Neural cell (in vitro differentiated cells): ENCODE measurements around the gene SKOR1. TPM values are rescaled to one million over a fixed set of nuclear protein-coding genes. Genes with fewer than 3 reads are reported as not detected.

ENCODE experiments used
- H2AFZ ChIP-seq: fragments of 200-600, 300-800 bp; sonication (generic), shearing (Covaris generic); 2 replicates; pipeline ENCODE4 v1.6.0; 2014; ENCODE audit warnings: low read depth, mild to moderate bottlenecking, antibody characterized with exemption, low read length, moderate library complexity
- H3F3A ChIP-seq: fragments of 200-600 bp; shearing (Covaris generic); 2 replicates; pipeline ENCODE4 v1.6.1; 2016; ENCODE audit warnings: mild to moderate bottlenecking, moderate library complexity, mixed read lengths, antibody characterized with exemption, low read length; ENCODE audit not compliant: insufficient read depth, poor library complexity, severe bottlenecking
- H3K27ac ChIP-seq: fragments of 200-600, 300-800 bp; sonication (generic), shearing (Covaris generic); 2 replicates; pipeline ENCODE4 v1.5.1; 2014; ENCODE audit warnings: mild to moderate bottlenecking, low read length, moderate library complexity
- H3K27me3 ChIP-seq: fragments of 300-800, 200-600 bp; sonication (generic), shearing (Covaris generic); 2 replicates; pipeline ENCODE4 v1.6.0; 2014; ENCODE audit warnings: mild to moderate bottlenecking, low read depth, low read length, moderate library complexity; ENCODE audit not compliant: insufficient read depth
- H3K36me3 ChIP-seq: fragments of 300-800, 200-600 bp; sonication (generic), shearing (Covaris generic); 2 replicates; pipeline ENCODE4 v1.5.1; 2014; ENCODE audit warnings: mild to moderate bottlenecking, antibody characterized with exemption, low read length, moderate library complexity; ENCODE audit not compliant: insufficient read depth
- H3K4me2 ChIP-seq: fragments of 300-800, 200-600 bp; sonication (generic), shearing (Covaris generic); 2 replicates; pipeline ENCODE4 v1.6.0; 2014; ENCODE audit warnings: mild to moderate bottlenecking, low read length
- H3K4me3 ChIP-seq: fragments of 300-800, 200-600 bp; sonication (generic), shearing (Covaris generic); 2 replicates; pipeline ENCODE4 v1.5.1; 2014; ENCODE audit warnings: mild to moderate bottlenecking, low read length, moderate library complexity
- H3K79me2 ChIP-seq: fragments of 200-600 bp; shearing (Covaris generic); replicated peaks from 2 replicates; pipeline ENCODE4 v1.6.0; 2014; ENCODE audit warnings: mild to moderate bottlenecking, low read length, moderate library complexity; ENCODE audit not compliant: insufficient read depth
- H3K9ac ChIP-seq: fragments of 300-800, 200-600 bp; sonication (generic), shearing (Covaris generic); 2 replicates; pipeline ENCODE4 v1.6.1; 2016; ENCODE audit warnings: mild to moderate bottlenecking, low read length, mixed read lengths
- H3K9me2 ChIP-seq: fragments of 200-600 bp; shearing (Covaris generic); 2 replicates; pipeline ENCODE4 v1.6.1; 2016; ENCODE audit warnings: mild to moderate bottlenecking, low read length, mixed read lengths; ENCODE audit not compliant: insufficient read depth
- H3K9me3 ChIP-seq: fragments of 200-600, 300-800 bp; sonication (generic), shearing (Covaris generic); 2 replicates; pipeline ENCODE4 v1.6.1; 2016; ENCODE audit warnings: mild to moderate bottlenecking, mixed run types, low read length, moderate library complexity, mixed read lengths
- H4K20me1 ChIP-seq: fragments of 200-600 bp; shearing (Covaris generic); 2 replicates; pipeline ENCODE4 v1.6.1; 2016; ENCODE audit warnings: mild to moderate bottlenecking, mixed run types; ENCODE audit not compliant: insufficient read depth
- EZH2 ChIP-seq: fragments of 200-600, 300-800 bp; shearing (Covaris generic), sonication (generic); IDR thresholded peaks from 2 replicates; pipeline ENCODE4 v1.6.1; 2014; ENCODE audit warnings: antibody characterized with exemption, low read length, borderline replicate concordance, mild to moderate bottlenecking; ENCODE audit not compliant: insufficient read depth, poor library complexity, severe bottlenecking
- POLR2AphosphoS5 ChIP-seq: IDR thresholded peaks from 2 replicates; pipeline ENCODE4 v1.6.1; 2012
- RAD21 ChIP-seq: fragments of 450-650 bp; conservative IDR thresholded peaks from 2 replicates; pipeline ENCODE4 v1.6.1; 2014; ENCODE audit warnings: antibody characterized with exemption, mild to moderate bottlenecking, moderate library complexity
- SMC3 ChIP-seq: fragments of 450-650 bp; conservative IDR thresholded peaks from 2 replicates; pipeline ENCODE4 v1.6.1; 2014; ENCODE audit warnings: antibody characterized with exemption, mild to moderate bottlenecking, moderate library complexity; ENCODE audit not compliant: poor library complexity
- TAF1 ChIP-seq: IDR thresholded peaks from 2 replicates; pipeline ENCODE4 v1.6.1; 2012; ENCODE audit warnings: low read depth
- polyA plus RNA-seq: library from polyadenylated mRNA; depleted of rRNA; stranded (reverse); fragments of >200 nt; gene quantifications from 2 replicates; pipeline ENCODE4 v1.2.3, GENCODE V29; 2014
- TF ChIP-seq, protein P1 (sequence below): fragments of 450-650 bp; IDR thresholded peaks from 2 replicates; pipeline ENCODE4 v1.5.1; 2014; ENCODE audit warnings: antibody characterized with exemption, mild to moderate bottlenecking, moderate library complexity; ENCODE audit not compliant: poor library complexity, severe bottlenecking

Gene SKOR1
- polyA plus RNA-seq, 1 donor from 2014 or later = 0.81 TPM

DNA sequence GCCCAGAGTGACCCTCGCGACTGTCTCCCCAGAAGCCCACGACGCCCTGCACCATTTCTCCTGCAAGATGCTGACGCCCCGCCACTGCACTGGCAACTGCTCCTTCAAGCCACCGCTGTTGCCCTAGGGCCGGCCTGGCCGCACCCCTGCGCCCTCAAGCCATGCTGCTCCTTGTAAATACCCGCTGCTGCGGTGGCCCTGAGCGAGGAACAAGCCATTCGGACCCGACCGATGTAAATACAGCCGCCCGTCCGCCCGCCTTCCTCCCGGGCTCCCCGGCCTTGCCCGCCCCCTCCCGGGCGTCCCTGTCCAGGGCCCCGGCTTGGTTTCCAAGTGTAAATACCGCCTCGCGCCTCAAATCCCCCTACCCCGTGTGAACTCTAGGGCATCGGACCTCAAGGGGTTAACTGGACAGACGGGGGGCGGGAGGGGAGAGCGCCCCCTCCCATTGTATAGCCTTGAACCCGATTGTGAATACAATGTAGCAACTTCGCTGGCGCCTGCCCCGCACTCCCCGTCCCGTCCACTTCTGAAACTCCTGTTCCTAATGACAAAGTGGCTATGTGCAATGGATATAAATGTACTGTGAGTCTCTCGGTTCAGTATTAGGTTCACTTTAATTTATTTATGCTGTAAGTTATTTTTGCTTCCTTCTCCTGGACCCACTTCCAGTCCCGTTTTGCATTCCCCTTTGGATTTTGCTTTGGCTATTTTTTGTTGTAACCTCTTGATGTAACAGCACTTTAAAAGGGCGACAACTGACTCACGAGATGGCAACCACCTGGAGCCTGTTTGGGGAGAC, 8.6 kb downstream of the SKOR1 start:
- Histone ChIP-seq H3K4me2 (no peak overlapping the region), H3K27me3 (peaks cover 98% of the 10 kb centered on the region), H3K79me2 (no peaks in the 10 kb centered on the region), H3K9me2 (no peaks in the 10 kb centered on the region), H3K9me3 (no peaks in the 10 kb centered on the region), H3K4me3 (peak overlapping the region; percentile 23), H3K36me3 (no peaks in the 10 kb centered on the region), H3K27ac (no peak overlapping the region), H3K9ac (no peak overlapping the region), H4K20me1 (no peaks in the 10 kb centered on the region), H3F3A (no peaks in the 10 kb centered on the region), H2AFZ (no peak overlapping the region)
- peak; percentile 89 for TF ChIP-seq EZH2
- peak; percentile 43 for TF ChIP-seq RAD21
- no peak for TF ChIP-seq POLR2AphosphoS5
- TF ChIP-seq, protein P1, sequence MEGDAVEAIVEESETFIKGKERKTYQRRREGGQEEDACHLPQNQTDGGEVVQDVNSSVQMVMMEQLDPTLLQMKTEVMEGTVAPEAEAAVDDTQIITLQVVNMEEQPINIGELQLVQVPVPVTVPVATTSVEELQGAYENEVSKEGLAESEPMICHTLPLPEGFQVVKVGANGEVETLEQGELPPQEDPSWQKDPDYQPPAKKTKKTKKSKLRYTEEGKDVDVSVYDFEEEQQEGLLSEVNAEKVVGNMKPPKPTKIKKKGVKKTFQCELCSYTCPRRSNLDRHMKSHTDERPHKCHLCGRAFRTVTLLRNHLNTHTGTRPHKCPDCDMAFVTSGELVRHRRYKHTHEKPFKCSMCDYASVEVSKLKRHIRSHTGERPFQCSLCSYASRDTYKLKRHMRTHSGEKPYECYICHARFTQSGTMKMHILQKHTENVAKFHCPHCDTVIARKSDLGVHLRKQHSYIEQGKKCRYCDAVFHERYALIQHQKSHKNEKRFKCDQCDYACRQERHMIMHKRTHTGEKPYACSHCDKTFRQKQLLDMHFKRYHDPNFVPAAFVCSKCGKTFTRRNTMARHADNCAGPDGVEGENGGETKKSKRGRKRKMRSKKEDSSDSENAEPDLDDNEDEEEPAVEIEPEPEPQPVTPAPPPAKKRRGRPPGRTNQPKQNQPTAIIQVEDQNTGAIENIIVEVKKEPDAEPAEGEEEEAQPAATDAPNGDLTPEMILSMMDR = peak; percentile 41
- peak; percentile 52 for TF ChIP-seq SMC3

DNA sequence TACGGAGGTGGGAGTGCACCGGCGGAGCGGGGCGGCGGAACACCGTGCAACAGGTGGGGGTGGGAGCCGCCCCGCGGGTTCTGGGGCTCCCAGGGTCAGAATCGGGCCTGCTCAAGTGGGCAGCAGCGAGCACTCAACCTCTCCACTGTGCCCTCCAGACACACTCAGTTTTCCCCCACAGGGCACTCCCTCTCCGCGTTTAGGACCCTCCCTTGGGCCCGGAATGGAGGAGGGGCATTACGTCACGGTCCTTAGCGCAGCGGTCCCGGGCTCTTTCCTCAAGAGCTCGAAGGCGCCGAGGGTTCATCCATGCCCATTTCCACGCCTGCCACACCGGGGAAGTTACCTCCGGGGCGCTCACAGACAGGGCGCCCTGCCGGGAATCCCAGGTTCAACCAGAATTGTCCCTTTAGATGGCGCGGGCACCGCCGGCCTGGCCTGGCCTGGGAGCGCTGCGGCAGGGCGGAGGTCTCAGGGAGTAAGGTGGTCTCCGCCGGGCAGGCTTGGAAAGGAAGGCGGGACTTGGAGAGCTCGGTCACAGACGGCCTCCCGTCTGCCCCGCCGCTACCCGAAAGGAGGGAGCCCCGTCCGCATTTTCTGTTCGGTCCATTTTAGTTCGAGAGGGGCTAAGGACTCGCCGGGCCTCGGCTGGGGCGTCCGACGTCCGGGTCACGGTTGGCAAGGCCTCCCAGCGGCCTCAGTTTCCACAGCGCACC, 9.4 kb downstream of the SKOR1 start:
- no peaks in the 10 kb centered on the region for H3K9me3 ChIP-seq
- H3K27ac ChIP-seq = no peak overlapping the region
- no peaks in the 10 kb centered on the region for H3K36me3 ChIP-seq
- TF ChIP-seq TAF1 (no peak), EZH2 (peak; percentile 87), RAD21 (no peak)
- peak overlapping the region; percentile 44 for H3K4me3 ChIP-seq
- H3K79me2 ChIP-seq = no peaks in the 10 kb centered on the region
- H3K4me2 ChIP-seq = no peak overlapping the region
- no peak overlapping the region for H3K9ac ChIP-seq
- peaks cover 90% of the 10 kb centered on the region for H3K27me3 ChIP-seq
- H3F3A ChIP-seq = no peaks in the 10 kb centered on the region
- H4K20me1 ChIP-seq = no peaks in the 10 kb centered on the region
- H3K9me2 ChIP-seq = no peaks in the 10 kb centered on the region
- H2AFZ ChIP-seq = no peak overlapping the region

DNA sequence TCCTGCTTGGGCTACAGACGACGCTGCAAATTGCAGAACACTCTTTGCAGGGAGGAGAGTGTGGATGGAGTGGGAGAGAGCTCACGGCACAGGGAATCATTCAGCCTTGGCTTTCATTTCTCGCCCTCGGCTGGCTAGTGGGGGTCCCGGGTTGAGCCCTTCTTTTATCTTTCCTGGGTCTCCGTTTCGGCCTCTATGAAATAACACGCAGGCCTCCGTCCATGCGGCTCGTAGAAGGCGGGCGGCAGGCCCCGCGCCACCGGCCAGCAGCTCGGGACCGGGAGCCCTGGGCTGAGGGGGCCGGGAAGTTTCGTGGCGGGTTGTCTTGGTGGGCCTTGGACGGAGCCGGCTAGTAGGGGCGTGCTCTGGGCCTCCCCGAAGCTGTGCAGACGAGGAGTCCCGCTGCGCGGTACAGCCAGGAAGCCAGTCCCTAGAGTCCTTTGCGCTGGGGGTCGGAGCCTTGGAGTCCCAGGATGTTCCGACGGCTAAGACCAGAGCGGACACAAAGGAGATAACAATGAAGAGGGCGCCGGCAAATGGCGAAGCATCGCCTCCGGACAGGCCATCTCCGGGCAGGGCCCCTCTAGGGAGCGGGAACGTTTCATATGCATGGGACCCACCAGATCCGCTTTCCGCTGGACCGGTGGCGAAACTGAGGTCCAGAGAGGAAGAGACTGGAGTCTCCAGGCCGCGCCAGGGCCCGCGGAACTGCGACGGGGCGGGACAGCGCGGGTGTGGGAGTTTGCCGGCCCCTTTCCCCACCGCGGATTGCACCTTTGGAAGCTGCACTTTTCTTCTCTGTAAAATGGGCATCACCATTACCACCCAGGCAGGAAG, 10.2 kb downstream of the SKOR1 start:
- Histone ChIP-seq H2AFZ (no peak overlapping the region), H3K79me2 (no peaks in the 10 kb centered on the region), H4K20me1 (no peaks in the 10 kb centered on the region), H3K4me2 (no peak overlapping the region), H3K27me3 (peaks cover 82% of the 10 kb centered on the region), H3F3A (no peaks in the 10 kb centered on the region), H3K4me3 (peak overlapping the region; percentile 44), H3K9me3 (no peaks in the 10 kb centered on the region), H3K36me3 (no peaks in the 10 kb centered on the region), H3K9ac (no peak overlapping the region), H3K9me2 (no peaks in the 10 kb centered on the region), H3K27ac (no peak overlapping the region)
- TF ChIP-seq SMC3 = no peak
- peak; percentile 80 for TF ChIP-seq EZH2
